Fibroblast of upper back skin (primary cell): ENCODE measurements around the gene FHIT.
"Not testable (repeated sequence)": the region's sequence is repeated elsewhere in the genome, so short reads cannot be mapped to it uniquely, and the experiment has no call there.

Source experiments
- DNase-seq: peaks from one replicate; pipeline ENCODE4 v3.0.0-alpha.2; 2013

Gene FHIT

DNA sequence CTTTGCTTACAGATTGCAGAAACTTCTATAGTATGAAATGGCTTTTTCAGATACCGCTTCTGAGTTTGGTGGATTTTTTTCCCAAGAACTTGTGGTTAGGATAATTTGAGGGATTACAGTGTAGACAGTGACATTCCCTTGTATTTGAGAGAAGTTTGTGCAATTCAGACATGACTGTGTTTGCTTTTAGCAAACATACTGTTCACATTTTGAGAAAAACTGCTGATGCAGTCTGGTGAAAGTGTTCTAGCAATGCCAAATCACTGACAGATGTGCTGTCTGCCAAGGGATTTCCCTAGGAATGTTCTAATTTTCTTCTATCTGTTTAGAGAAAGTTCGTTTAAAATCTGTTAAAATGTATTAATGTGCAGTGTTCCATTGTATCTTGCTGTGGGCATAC, 652.6 kb downstream of the FHIT start:
- peak; percentile 71 for DNase-seq

DNA sequence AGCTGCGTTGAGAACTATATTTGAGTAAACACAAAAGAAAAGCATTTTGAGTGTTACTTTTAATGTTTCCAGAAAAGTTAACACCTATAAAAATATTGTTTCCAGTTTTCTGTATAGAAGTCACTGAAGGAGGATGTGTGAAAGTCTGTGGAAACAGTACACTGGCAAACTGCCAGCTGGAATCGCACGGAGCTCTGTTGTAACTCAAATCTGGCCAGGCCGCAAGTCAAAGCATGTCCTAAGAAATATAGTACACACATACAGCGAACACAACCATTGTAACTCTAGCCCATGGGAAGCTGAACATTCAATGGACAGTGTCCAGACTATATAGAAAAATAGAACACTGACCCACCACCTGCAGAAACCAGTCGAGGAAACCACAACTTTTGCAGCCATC, 657.2 kb downstream of the FHIT start:
- DNase-seq = peak; percentile 84

DNA sequence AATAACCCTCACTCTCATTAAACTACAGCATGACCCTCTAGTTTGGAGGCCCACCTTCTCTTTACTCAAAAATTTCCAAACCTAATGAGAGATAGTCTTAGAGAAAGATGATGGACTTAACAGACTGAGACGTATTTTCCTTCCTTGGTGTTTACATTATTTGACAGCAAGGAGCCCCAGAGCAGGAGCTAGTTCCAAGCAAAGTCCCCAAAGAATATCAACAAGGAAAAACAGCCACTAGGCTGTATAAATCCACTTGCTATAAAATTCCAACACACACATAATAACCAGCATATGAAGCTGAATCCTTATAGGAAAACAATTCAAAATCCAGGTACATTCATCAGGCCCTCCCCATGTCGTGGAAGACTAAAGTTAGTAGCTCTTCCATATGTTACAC, 660.0 kb downstream of the FHIT start:
- DNase-seq = no peak

DNA sequence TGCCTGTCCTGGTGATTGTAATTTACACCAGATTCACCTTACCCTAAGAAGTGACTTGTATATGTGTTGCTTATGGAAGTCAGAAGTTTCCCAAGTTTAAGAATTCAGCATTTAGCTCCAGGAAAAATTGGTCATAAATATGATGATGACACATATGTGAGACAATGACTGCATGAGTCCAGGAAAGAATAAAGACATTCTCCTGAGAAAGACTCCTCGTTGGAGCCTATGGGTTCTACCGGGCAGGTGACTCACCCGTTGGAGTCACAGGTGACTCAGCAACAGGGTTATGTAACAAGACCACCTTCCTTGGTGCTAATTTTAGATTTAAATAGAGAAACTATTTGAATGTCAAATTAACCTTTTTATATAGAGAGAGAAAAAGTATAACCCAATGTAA, 662.4 kb downstream of the FHIT start:
- peak; percentile 65 for DNase-seq

DNA sequence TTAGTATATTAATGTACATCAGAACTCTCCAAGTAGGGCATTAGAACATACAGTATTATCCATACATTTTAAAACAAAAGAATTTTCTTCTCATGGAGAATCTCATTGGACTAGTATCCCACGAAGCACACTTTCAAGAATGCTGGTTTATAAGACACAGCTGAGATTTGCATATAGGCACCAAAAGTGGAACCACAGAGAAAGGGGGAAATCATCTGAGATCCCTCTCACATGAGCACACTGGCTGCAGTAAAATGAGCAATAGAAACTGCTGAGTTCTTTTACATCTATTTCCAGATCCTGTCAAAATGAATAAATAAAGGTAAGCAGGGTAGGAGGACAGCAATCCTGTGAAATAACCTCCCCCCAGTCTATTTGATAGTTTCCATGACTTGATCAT, 665.3 kb downstream of the FHIT start:
- no peak for DNase-seq

DNA sequence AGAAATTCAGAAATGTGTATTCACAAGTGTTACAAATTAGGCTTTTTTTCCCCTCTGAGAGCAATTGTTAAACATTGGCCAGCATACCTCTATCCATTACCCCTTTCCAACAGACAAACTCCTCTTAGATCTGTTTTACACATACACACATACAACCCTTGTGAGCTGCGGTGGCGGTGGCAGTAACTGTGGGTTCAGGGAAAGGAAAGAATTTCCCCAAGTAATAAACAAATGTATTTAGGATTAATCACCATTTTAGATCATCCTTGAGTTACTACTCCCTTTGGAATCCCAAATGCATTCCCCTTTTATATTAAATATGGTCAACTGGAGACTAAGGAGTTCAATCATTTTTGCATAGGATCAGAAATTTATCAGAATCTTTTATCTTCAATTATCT, 667.0 kb downstream of the FHIT start:
- peak; percentile 88 for DNase-seq

DNA sequence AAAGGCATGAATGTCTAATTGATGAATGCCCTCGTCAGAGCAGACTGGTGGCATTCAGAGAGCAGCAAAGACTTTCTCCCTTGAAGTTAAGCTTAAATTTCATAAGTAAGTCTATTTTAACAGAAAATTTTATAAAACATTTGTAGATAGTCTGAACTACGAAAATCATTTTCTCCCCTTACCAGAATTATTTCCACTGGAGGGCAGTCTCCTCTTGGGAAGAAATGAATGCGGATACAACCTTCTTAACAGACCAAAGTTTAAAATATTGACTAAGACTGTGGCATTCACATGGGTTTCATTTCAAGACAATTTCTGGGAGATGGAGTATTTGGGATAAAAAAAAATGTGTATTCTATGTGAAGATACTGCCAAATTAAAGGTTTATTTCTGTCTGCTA, 669.0 kb downstream of the FHIT start:
- DNase-seq = peak; percentile 41

DNA sequence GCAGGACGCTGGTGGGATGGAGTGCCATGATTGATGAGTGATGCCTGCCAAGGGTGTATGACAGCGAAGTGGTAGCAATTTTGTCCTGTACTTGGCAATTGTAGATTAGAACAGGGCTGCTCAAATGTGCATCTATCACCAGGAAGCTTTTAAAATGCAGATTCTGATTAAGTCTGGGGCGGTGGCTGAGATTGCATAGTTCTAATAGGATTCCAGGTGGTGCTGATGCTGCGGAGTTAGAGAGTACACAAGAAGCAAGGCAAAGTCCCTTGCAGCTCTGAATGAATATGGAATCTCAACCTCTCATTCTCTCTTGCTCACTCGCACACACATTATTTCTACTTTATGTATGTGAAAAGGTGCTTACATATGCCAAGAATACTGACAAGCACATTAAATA, 670.4 kb downstream of the FHIT start:
- DNase-seq = no peak

DNA sequence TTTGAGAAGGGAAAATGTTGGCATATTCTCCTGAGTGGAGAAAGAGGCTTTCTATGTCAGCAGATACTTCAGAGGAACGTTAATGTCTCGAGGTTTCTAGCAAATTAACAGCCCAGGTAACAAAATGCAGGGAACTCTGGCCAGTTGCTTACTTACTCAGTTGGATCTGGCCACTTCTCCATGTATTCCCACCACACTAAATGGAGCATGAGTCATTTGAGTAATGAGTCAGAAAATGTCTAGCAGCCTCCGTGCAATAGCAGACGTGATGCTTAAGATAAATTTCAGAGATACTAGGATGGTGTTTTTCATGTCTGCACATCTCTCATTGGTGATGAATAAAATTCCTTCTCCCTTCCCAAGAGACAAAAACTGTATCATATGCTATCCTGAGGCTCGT, 671.5 kb downstream of the FHIT start:
- peak; percentile 96 for DNase-seq

DNA sequence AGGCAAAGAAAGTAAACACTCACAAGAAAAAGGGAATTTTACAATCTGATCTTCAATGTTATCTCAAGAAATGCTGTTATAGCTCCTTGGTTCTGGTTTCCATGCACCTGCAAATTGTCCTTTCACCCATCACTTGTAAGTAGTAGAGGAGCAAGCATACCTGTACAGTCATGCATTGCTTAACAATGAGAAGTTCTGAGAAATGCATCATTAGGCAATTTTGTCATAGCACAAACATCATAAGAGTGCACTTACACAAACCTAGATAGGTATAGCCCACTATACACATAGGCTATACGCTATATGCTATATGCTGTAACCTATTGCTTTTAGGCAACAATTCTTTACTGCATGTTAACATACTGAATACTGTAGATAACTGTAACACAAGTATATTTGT, 672.3 kb downstream of the FHIT start:
- no peak for DNase-seq

DNA sequence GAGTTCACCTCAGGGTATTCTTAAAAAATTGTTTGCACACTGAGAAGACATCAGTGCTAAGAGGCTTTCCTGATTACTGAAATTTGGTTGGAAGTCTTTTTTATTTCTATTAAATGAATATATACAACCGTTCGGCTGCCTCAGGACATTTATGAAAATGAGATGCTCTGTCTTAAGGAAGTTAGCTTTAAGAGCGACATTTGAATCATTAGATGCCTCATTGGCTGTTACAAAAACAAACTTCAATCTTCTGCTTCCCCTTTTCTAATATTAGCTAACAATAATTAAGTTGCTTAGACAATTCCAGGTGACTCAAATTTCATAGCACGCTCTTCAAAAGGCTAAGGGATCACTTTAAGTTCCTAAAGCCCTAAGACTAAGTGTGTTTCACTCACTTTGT, 673.7 kb downstream of the FHIT start:
- no peak for DNase-seq

DNA sequence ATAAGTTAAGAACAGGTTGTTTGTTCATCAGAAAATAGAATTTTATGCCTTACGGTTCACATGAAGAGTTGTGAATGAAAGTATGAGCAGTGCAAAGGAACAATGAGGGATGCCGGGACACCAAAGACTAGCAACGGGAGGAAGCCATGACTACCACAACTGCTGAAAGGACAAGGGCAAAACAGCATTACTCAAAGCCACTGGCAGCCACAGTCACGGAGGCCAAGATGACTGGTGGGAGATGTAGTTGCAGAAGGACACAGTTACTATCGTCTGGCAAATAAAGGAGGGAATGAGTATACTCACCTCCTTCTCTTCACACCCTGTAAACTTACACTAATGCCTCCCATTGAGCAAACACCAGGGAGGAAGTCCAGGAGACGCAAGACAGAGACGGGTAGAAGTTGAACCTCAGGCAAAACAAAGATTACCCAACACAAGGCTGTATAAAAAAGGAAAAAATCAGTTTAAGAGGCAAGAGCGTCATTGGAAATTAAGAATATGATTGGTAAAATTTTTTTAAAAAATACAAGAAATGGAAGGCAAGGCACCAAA, 675.5 kb downstream of the FHIT start:
- DNase-seq = no peak

DNA sequence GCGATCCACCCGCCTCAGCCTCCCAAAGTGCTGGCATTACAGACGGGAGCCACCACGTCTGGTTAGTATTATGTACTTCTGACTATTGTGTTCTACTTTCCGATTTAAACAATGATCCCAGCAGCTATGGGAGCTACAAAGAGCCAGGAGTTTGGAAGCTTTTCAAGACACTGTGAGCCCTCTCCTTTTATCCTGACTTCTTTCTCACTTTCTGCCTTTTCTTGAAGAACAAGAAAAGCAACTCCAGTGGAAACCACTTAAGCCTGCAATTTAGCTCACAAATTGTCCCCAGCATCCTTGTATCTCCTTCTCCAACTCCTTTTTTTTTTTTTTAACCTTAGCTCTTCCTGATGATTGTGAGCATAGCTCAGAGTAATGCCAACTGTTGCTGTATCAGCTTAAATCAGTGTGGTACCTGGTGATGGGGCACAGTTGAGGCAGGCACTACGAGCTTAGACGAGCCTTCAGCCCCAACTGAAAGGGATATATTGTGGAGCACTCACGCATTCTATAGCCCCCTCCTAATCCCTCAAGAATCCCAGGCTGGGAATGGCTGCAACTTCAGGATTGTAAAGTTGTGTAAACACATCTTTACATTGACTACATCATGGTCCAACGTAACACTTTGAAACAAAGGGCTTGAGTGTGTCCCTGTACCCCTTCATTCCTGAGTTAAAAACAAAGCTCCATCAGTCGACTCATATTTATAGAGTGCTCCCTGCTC, 677.0 kb downstream of the FHIT start:
- no peak for DNase-seq

DNA sequence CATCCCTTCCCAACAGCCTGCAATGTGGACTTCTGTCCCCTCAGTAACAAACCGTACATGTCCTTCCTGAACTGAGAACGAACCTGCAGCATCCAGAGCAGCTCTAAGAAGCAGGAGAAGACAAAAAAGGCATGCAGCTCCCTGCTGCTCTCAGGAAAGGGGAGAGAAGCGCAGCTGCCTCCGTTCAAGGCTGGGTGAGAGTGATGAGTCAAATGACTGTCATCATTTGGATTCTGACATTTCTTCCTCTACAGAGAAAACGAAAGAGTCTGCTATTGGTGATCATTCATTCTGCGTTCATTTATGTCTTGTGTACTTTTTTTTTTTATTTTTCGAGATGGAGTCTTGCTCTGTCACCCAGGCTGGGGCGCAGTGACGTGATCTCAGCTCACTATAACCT, 677.8 kb downstream of the FHIT start:
- peak; percentile 78 for DNase-seq

DNA sequence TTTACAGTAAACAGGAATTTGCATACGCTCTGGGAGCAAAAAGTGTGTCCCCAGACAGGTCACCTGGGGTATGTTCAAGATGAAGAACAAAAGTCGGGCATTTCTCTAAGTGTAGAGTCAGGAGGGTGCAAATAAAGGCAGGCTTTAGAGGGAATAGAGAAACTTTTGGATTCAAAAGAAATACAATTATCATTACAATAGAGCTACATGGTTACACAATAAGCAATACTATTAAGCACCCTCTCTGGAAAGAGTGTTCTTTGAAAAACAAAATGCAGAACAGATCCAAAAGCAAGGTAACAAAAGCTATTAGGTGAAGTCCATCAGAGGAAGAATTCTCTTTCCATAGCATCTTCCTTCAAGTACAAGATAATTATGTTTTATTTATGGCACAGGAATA, 679.7 kb downstream of the FHIT start:
- no peak for DNase-seq

DNA sequence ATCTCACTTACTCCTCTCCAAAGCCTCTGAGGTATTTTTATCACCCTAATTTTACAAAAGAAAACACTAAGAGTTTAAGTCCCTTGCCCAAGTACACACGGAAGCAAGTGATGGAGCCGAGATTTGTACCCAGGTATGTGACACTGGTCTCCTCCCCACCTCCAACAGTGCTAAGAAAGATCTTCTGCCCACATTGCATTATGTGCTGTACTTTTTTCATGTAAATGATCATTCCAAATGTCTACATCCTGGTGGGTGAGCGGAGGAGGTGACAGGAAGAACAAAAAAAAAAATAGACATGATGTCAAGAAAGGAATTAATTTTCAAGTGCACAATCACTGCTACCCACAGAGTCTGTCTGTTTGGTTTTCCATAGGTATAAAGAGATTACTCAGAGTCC, 694.1 kb downstream of the FHIT start:
- no peak for DNase-seq

DNA sequence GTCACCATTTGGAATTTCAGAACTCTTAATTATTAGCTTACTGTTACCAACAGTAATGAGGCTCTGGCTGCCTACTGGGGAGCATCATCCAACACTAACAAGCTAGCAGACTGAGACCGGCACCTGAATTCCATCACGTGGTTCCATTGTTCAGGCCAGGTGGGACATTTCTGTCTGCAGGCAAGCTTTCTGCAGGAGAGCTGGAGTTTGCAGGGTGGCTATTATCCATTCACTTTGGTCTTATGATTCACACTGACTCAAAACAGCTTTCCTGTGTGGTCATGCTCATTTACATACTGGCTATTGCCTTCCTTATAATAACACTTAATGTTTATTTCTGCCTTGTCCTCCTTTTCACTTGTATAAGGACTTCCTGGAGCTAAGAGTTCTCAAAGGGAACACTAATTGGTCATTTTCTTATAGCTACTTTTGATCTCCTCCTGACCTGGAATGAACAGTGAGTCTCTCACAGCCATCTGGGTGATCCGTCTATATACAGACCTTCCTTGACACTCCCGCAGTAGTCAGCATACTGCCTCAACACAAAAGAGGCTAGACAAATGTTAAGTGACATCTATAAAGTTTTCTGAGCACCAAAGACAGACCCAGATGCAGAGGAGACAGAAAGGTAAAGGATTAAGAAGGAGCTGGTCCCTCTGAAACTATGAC, 695.4 kb downstream of the FHIT start:
- DNase-seq = peak; percentile 58

DNA sequence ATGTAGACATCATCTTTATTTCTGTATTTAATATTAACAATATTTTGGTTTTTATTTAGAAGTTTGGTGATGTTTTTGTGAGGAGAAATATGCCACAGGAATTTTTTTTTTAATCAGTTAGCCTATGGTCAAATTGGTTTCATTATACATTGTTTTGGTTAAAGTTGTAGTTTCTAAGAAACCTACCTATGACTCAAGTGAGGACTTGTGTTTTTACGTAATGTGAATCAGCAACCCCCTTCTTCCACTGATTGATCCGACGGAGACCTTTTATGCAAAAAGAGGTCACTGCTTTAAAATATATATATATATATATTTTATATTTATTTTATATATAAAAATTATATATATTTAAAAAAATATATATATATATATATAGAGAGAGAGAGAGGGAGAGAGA, 698.1 kb downstream of the FHIT start:
- DNase-seq = no peak

DNA sequence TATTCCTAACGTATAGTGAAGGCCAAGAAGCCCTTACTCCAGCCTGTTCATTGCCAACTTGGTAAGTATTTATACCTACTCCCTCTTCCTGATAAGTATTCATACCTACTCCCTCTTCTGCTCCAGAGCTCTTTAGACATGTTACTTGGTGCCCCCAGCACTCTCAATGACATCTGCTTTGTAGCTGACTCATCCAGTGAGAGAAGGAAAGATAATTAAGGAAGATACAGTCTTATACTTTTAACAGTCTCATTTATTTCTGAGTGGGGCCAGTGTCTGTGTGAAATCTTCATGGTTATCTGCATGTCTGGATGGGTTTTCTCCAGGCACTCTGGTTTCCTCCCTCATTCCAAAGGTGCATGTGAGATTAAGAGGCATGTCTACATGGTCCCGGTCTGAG, 698.7 kb downstream of the FHIT start:
- DNase-seq = peak; percentile 40

DNA sequence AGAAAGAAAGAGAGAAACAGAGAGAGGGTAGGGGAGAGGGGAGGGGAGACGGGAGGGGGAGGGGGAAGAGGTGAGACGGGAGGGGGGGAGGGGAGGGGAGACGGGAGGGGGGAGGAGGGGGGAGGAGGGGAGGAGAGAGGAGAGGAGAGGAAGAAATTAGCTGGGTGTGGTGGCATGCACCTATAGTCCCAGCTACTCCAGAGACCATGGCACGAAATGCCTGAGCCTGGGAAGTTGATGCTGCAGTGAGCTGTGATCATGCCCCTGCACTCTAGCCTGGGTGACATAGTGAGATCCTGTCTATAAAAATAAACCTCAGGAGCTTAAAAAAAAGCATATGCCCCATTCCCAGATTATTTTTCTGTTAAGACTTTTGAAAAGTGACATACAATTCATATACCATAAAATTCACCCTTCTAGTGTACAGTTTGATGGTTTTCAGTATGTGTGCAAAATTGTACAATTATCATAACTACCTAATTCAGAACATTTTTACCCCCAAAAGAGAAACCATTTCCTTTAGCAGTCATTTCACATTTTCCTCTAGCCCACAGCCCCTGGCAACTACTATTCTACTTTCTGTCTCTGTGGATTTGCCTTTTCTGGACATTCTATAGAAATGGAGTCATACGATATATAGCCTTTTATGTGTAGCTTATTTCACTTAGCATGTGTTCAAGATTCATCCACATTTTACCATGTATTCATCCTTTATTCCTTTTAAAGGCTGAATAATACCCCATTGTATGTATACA, 699.6 kb downstream of the FHIT start:
- no peak for DNase-seq

DNA sequence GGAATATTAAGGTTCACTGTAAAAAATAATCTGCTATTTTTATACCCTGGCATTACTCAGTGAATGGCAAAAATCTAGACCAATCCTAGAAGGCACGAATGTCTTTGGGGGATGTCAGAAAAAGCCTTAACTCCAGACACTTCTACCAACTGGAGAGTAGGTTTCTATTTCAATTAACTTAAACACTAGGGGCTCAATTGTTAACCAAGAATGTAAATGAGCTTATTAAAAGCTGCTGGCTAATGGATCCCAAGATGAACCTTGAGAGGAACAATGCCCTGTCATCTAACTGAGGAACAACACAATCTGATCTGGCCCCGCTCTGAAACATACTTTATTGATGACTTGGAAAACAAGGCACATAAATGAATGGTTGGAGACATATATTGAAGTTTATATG, 701.4 kb downstream of the FHIT start:
- DNase-seq = no peak

DNA sequence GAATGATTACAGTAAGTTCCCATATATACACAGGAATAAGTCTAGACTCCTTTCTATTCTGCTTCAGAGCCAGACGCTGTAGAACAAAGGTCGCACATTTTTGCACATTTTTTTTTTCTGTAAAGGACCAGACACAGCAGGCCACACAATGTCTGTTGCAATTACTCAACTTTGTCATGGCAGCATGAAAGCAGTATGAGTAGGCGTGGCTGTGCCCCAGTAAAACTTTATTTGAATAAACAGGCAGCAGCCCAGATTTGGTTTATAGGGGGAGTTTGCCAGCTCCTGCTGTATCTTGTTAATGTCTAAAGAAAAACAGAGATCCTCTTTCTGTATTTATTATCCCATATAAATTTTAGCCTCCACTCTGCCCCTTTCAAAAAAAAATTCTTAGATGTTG, 708.3 kb downstream of the FHIT start:
- peak; percentile 21 for DNase-seq

DNA sequence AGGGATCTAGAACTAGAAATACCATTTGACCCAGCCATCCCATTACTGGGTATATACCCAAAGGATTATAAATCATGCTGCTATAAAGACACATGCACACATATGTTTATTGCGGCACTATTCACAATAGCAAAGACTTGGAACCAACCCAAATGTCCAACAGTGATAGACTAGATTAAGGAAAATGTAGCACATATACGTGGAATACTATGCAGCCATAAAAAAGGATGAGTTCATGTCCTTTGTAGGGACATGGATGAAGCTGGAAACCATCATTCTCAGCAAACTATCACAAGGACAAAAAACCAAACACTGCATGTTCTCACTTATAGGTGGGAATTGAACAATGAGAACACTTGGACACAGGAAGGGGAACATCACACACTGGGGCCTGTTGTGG, 711.9 kb downstream of the FHIT start:
- DNase-seq = not testable (repeated sequence)

DNA sequence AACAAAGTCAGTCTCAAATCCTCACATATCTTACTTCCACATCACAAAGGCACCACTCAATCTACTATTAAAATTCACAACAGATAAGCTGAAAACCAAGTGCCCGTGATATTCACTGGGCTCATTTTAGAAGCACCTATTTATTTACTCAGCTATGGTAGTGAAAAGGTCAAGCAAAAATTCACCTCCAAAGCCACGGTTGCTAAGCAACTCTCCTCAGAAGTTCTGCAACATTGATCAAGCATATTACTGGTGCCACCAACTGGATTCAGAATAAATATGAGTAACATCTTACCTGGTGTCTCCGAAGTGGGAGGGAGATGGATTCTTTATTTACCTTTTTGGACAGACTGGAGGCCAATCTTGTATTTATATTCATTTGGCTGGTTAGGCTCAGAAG, 714.8 kb downstream of the FHIT start:
- DNase-seq = no peak
